Posterior vena cava (tissue), 2 donors: ENCODE measurements around the gene NAIF1. TPM values are rescaled to one million over a fixed set of nuclear protein-coding genes. Genes with fewer than 3 reads are reported as not detected.
A peak's percentile ranks its signal among the peaks of the same experiment; 100 is the strongest.

Experiments
- DNase-seq: peaks from one replicate; pipeline ENCODE4 v3.0.0-alpha.2; 2020; ENCODE audit warnings: low spot score
- intact Hi-C, 2 donors: fragments of 100-400 bp; cut with DNase I; formaldehyde crosslinking; loops; one replicate each; pipeline versions ENCODE4 v1.14.1 to v1.14.2; 2022 to 2023
- long read RNA-seq, 2 donors: library from polyadenylated mRNA; unstranded; transcript quantifications; one replicate each; pipeline ENCODE4 v2.0.0, GENCODE V29; 2020 to 2021
- total RNA-seq, 2 donors: library from RNA; stranded (reverse); fragmentation: NEBNext Ultra II Directional; extraction: Animal tissue kit (Norgen Biotek cat#: 25700); gene quantifications; one replicate each; pipeline ENCODE4 v1.2.1, GENCODE V29; 2021
- donor health status: DM: yes; HTN: yes; CAD: no.
- donor health status: DM: yes; HTN: yes; CAD: no.

NAIF1 gene, protein sequence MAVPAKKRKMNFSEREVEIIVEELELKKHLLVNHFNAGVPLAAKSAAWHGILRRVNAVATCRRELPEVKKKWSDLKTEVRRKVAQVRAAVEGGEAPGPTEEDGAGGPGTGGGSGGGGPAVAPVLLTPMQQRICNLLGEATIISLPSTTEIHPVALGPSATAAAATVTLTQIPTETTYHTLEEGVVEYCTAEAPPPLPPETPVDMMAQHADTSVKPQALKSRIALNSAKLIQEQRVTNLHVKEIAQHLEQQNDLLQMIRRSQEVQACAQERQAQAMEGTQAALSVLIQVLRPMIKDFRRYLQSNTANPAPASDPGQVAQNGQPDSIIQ
- 1 to 10 TPM; 6.0 to 7.1 TPM for total RNA-seq
- long read RNA-seq, donor 1: 0 reads
- long read RNA-seq, donor 2, partial matches to known transcripts: 0 of 5 reads
- long read RNA-seq, donor 2, other reads (novel, unspliced or antisense): 3 of 5 reads

DNA sequence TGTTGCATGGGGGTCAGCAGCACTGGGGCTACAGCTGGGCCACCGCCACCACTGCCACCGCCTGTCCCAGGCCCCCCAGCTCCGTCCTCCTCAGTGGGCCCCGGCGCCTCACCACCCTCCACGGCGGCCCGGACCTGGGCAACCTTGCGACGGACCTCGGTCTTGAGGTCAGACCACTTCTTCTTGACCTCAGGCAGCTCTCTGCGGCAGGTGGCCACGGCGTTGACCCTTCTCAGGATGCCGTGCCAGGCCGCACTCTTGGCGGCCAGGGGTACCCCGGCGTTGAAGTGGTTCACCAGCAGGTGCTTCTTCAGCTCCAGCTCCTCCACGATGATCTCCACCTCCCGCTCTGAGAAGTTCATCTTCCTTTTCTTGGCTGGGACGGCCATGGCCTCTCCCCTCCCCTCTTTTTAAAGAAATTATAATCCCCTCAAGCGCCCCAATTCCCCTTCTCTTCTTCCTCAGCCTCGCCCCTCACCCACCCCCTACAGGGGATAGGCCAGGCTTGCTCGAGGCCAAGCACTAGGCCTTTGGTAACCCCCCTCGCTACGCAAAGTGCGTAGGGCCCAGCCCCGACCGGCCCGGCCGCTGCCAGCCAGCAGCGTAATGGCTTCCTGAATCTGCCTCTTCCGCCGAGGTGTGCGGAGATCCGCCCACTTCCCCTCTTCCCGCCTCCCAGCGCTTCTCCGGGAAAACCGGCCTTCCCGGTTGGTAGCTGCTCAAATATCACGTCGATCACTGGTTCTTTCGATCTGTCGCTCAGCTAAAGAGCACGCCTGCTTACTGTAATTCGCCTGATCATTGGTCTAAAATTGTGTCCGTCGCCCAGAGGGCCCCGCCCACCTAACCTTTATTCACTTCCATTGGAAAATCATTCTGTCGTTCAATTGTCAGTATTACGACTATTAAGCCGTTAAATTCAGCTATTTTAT lies at the start of gene NAIF1:
TSS of gene NAIF1 (minus strand) at position 608 of the 932 bp plus-strand sequence. CDS start at position 389, 219 bp downstream.
- DNase-seq: peak; percentile 99
- intact Hi-C loops: no loop called here

- DNase-seq: peak; percentile 56
- intact Hi-C loops: loop anchor here in 1 of 2 donors (5.0 to 10.0 kb wide), 2 partner anchors 174 to 242 kb away; partner anchors contain the start of gene AK1
Measured at GRCh38 chr9:128116104-128117083, 49.3 kb upstream of the NAIF1 start.

DNA sequence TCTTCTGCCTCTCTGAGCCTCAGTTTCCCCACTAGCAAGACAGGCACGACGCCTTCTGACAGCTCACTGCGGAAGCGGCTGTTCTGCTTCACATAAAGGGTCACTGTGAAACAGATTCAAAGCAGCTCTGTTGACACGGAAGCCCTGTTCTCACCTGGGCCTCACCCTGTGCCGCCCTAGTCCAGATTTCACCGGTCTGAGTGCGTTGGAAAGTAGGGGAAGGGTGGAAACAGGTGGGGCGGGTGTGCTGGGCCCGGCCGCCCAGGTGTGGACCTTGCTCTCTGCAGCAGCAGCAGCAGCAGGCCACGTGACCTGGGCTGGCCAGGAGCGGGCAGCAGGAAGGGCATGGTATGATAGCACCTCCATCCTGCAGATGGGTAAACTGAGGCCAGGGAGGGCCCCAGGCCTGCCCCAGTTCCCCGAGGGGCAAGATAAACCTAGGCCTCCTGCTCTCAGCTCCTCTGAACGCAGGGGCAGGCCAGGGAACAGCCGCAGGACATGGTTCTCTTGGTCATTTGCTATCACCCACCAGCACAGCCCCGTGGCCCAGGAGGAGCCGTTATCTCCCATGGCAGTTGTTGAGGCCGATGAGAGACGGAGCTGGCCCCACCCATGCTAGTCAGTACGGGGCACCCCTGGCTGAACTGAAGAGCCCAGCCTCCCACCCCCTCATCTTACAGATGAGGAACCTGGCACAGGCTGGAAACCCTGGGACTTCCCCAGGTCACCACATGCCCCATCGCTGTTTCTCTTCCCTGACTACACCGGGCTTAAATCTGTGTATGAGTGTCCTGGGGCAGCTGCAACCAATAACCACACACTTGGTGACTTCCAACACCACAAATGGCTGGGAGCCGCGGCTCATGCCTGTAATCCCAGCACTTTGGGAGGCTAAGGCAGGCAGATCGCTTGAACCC lies 48.3 kb upstream of the NAIF1 start:
- intact Hi-C loops: loop anchor here in 1 of 2 donors (5.0 to 10.0 kb wide), 2 partner anchors 173 to 241 kb away; partner anchors contain the start of gene AK1
- peak; percentile 65 for DNase-seq

GRCh38 chr9:128114326-128115186 lies 47.4 kb upstream of the NAIF1 start:
- intact Hi-C loops: loop anchor here in 1 of 2 donors (5.0 to 10.0 kb wide), 2 partner anchors 172 to 240 kb away; partner anchors contain the start of gene AK1
- DNase-seq: peak; percentile 69

- intact Hi-C loops: loop anchor here in 1 of 2 donors (10.0 kb wide), 1 partner anchor 239 kb away; the partner anchor contains the start of gene AK1
- peak; percentile 76 for DNase-seq
Measured at GRCh38 chr9:128113526-128114325, 46.6 kb upstream of the NAIF1 start.

DNA sequence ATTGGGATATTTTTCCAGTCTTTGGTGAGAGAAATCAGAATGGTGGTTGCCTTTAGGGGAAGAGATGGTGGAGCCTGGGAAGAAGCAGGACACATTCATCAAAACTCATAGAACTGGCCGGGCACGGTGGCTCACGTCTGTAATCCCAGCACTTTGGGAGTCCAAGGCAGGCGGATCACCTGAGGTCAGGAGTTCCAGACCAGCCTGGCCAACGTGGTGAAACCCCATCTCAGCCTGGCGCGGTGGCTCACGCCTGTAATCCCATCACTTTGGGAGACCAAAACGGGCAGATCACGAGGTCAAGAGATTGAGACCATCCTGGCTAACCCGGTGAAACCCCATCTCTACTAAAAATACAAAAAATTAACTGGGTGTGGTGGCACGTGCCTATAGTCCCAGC lies 44.6 kb upstream of the NAIF1 start:
- peak; percentile 41 for DNase-seq
- intact Hi-C loops: loop anchor here in 1 of 2 donors (10.0 kb wide), 1 partner anchor 237 kb away; the partner anchor contains the start of gene AK1

DNA sequence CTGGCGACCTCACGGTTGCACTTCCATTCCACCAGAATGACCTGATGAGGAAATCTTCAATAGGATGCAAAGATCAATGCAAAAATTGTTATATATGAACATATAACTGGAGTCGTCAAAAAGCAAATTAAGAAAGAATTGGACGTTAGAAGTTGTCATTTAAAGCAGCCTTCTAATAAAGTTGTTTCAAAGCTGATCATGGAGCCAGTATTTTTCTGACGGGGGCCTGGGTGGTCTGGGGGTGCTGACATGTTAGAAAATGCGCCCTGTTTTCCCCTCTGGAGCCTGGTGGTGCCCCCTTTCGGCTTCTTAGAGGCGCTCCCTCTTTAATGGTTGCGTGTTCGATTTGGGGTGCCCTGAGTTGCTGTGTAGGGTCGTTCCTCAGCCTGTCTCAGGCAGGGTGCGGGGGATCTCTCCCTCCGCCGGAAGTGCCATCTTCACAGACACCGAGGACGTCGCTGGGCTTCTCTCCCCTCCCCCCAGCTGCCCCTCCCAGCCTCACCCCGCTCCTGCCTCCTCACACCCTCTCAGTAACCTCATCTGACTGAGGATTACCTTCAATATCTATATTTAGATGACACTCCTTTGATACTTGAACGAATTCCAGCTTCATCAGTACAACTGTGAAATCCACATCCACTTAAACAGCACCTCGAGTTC lies 42.1 kb upstream of the NAIF1 start:
- DNase-seq: peak; percentile 52
- intact Hi-C loops: loop anchor here (10.0 kb wide), 2 partner anchors 144 to 164 kb away; no protein-coding TSS in a partner anchor

GRCh38 chr9:128108269-128109049 lies 41.3 kb upstream of the NAIF1 start:
- DNase-seq: no peak
- intact Hi-C loops: loop anchor here (10.0 kb wide), 2 partner anchors 144 to 164 kb away; no protein-coding TSS in a partner anchor

DNA sequence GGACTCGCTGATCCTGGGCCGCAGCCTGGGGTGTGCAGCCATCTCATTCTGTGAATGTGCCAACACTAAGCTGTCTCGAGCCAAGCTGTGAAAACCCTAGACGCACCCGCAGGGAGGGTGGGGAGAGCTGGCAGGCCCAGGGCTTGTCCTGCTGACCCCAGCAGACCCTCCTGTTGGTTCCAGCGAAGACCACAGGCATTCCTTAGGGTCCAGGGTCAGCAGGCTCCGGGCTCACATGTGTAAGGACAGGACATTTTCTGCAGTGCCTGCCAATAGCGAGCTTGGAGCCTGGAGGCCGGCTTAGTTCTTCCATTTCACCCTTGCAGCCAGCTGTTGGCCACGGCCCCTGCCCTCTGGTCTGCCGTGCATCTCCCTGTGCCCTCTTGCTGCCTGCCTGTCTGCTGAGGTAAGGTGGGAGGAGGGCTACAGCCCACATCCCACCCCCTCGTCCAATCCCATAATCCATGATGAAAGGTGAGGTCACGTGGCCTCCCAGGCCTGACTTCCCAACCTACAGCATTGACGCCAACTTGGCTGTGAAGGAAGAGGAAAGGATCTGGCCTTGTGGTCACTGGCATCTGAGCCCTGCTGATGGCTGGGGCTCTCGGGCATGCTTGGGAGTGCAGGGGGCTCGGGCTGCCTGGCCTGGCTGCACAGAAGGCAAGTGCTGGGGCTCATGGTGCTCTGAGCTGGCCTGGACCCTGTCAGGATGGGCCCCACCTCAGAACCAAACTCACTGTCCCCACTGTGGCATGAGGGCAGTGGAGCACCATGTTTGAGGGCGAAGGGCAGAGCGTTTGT lies 40.5 kb upstream of the NAIF1 start:
- intact Hi-C loops: loop anchor here (10.0 kb wide), 2 partner anchors 143 to 163 kb away; no protein-coding TSS in a partner anchor

GRCh38 chr9:128106940-128107467 lies 39.9 kb upstream of the NAIF1 start:
- DNase-seq: no peak
- intact Hi-C loops: loop anchor here (10.0 kb wide), 2 partner anchors 142 to 162 kb away; no protein-coding TSS in a partner anchor

More for the DNA sequence above, 40.5 kb upstream of the NAIF1 start:
- no peak for DNase-seq

GRCh38 chr9:128106181-128106939 lies 39.2 kb upstream of the NAIF1 start:
- DNase-seq: no peak
- intact Hi-C loops: loop anchor here (10.0 kb wide), 2 partner anchors 142 to 162 kb away; no protein-coding TSS in a partner anchor

- intact Hi-C loops: loop anchor here (10.0 kb wide), 2 partner anchors 141 to 161 kb away; no protein-coding TSS in a partner anchor
Measured at GRCh38 chr9:128105538-128106175, 38.5 kb upstream of the NAIF1 start.

More at GRCh38 chr9:128105538-128106175, 38.5 kb upstream of the NAIF1 start:
- no peak for DNase-seq
